Measurements from ENCODE around the gene NBAS.
"Not testable (repeated sequence)": the region's sequence is repeated elsewhere in the genome, so short reads cannot be mapped to it uniquely, and the experiment has no call there.

NBAS gene

GRCh38 chr2:15259356-15259756 lies 301.8 kb downstream of the NBAS start:
- H3K9me3 ChIP-seq (ENCODE audit: low read depth, low read length): no peaks in the 10 kb centered on the region
- TF ChIP-seq EZH2 (IDR thresholded peaks at IDR 0.05): no peak
- TF ChIP-seq POLR2AphosphoS5 (IDR thresholded peaks at IDR 0.05; ENCODE audit: borderline replicate concordance, low read depth, low read length): no peak
- no peak for TF ChIP-seq FOXP2 (optimal IDR thresholded peaks at IDR 0.05; ENCODE audit: control extremely low read depth, extremely low read length, insufficient read depth)
- no peak overlapping the region for H3K9ac ChIP-seq (ENCODE audit: insufficient read length)
- DNase-seq (ENCODE audit: low read depth, low spot score): no peak
- no peaks in the 10 kb centered on the region for H3K36me3 ChIP-seq (ENCODE audit: insufficient read depth, low read length)
- H3K4me3 ChIP-seq: no peak overlapping the region
- H3K27ac ChIP-seq: no peak overlapping the region

- H3K36me3 ChIP-seq (ENCODE audit: insufficient read depth, low read length); H3K4me3 ChIP-seq; H3K9me3 ChIP-seq (ENCODE audit: low read depth, low read length); H3K9ac ChIP-seq (ENCODE audit: insufficient read length); DNase-seq (ENCODE audit: low read depth, low spot score); H3K27ac ChIP-seq: not testable (repeated sequence)
Measured at GRCh38 chr2:15258385-15258784, 302.7 kb downstream of the NBAS start.

DNA sequence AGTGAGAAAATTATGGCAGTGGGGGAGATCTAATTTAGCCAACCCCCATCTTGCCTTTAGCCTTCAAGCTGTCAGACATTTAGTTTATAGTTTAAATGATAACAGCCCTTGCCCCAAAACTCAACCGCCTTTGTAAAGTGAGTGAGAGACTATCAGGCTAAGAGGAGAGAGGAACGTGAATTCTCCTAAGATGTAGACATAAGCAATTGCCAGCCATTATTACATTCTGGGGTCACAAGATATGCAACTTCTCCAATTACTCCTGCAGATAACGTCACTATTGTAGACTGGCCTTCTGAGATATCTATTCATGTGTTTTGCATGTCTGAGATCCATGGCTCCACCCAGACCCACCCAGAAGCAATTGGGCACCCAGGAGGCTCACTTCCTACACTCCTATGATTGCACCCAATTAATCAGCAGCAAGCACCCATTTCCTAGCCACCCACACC lies 307.3 kb downstream of the NBAS start:
- Histone ChIP-seq H3K27ac (no peak overlapping the region), H3K9ac (ENCODE audit: insufficient read length) (no peak overlapping the region), H3K36me3 (ENCODE audit: insufficient read depth, low read length) (no peaks in the 10 kb centered on the region), H3K4me3 (no peak overlapping the region), H3K9me3 (ENCODE audit: low read depth, low read length) (no peaks in the 10 kb centered on the region)
- no peak for DNase-seq (ENCODE audit: low read depth, low spot score)
- TF ChIP-seq POLR2AphosphoS5 (IDR thresholded peaks at IDR 0.05; ENCODE audit: borderline replicate concordance, low read depth, low read length) (no peak), FOXP2 (optimal IDR thresholded peaks at IDR 0.05; ENCODE audit: control extremely low read depth, extremely low read length, insufficient read depth) (no peak), EZH2 (IDR thresholded peaks at IDR 0.05) (no peak)

DNA sequence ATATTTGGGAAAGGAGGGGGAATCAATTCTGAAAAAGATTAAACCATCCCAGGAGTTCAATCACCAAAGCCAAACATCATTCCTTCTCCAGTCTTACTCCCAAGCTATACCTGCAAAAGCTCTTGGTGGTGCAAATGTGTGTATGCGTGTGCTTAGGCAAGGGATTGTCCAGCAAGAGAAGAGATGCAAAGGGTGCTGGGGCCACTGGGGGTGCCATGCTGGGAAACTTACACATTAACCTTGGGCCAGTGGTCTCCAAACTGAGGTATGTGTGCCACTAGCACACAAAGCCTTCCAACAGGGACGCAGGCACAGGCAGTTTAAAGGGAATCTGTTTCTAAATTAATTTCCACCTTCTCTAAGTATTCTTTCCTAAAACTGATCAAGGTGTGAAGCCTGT lies 307.9 kb downstream of the NBAS start:
- Histone ChIP-seq H3K9ac (ENCODE audit: insufficient read length) (no peak overlapping the region), H3K27ac (no peak overlapping the region), H3K9me3 (ENCODE audit: low read depth, low read length) (no peaks in the 10 kb centered on the region), H3K4me3 (no peak overlapping the region), H3K36me3 (ENCODE audit: insufficient read depth, low read length) (no peaks in the 10 kb centered on the region)
- no peak for DNase-seq (ENCODE audit: low read depth, low spot score)
- TF ChIP-seq POLR2AphosphoS5 (IDR thresholded peaks at IDR 0.05; ENCODE audit: borderline replicate concordance, low read depth, low read length): no peak
- no peak for TF ChIP-seq FOXP2 (optimal IDR thresholded peaks at IDR 0.05; ENCODE audit: control extremely low read depth, extremely low read length, insufficient read depth)
- no peak for TF ChIP-seq EZH2 (IDR thresholded peaks at IDR 0.05)

- no peak for TF ChIP-seq FOXP2 (optimal IDR thresholded peaks at IDR 0.05; ENCODE audit: control extremely low read depth, extremely low read length, insufficient read depth)
- Histone ChIP-seq H3K36me3 (ENCODE audit: insufficient read depth, low read length) (no peaks in the 10 kb centered on the region), H3K9me3 (ENCODE audit: low read depth, low read length) (no peaks in the 10 kb centered on the region), H3K27ac (no peak overlapping the region), H3K9ac (ENCODE audit: insufficient read length) (no peak overlapping the region), H3K4me3 (no peak overlapping the region)
- DNase-seq (ENCODE audit: low read depth, low spot score): no peak
Measured at GRCh38 chr2:15251753-15252152, 309.4 kb downstream of the NBAS start.

DNA sequence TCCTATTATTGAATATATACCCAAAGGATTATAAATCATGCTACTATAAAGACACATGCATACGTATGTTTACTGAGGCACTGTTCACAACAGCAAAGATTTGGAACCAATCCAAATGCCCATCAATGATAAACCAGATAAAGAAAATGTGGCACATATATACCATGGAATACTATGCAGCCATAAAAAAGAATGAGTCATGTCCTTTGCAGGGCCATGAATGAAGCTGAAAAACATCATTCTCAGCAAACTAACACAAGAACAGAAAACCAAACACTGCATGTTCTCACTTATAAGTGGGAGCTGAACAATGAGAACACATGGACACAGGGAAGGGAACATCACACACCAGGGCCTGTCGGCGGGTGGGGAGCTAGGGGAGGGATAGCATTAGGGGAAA lies 310.2 kb downstream of the NBAS start:
- H3K4me3 ChIP-seq; H3K9ac ChIP-seq (ENCODE audit: insufficient read length); DNase-seq (ENCODE audit: low read depth, low spot score); H3K9me3 ChIP-seq (ENCODE audit: low read depth, low read length); H3K36me3 ChIP-seq (ENCODE audit: insufficient read depth, low read length); H3K27ac ChIP-seq: not testable (repeated sequence)

GRCh38 chr2:15246870-15247269 lies 314.3 kb downstream of the NBAS start:
- TF ChIP-seq EZH2 (IDR thresholded peaks at IDR 0.05): no peak
- no peak for TF ChIP-seq FOXP2 (optimal IDR thresholded peaks at IDR 0.05; ENCODE audit: control extremely low read depth, extremely low read length, insufficient read depth)
- TF ChIP-seq POLR2AphosphoS5 (IDR thresholded peaks at IDR 0.05; ENCODE audit: borderline replicate concordance, low read depth, low read length): no peak
- Histone ChIP-seq H3K27ac (no peak overlapping the region), H3K9me3 (ENCODE audit: low read depth, low read length) (no peaks in the 10 kb centered on the region), H3K4me3 (no peak overlapping the region), H3K9ac (ENCODE audit: insufficient read length) (no peak overlapping the region), H3K36me3 (ENCODE audit: insufficient read depth, low read length) (no peaks in the 10 kb centered on the region)
- no peak for DNase-seq (ENCODE audit: low read depth, low spot score)

DNA sequence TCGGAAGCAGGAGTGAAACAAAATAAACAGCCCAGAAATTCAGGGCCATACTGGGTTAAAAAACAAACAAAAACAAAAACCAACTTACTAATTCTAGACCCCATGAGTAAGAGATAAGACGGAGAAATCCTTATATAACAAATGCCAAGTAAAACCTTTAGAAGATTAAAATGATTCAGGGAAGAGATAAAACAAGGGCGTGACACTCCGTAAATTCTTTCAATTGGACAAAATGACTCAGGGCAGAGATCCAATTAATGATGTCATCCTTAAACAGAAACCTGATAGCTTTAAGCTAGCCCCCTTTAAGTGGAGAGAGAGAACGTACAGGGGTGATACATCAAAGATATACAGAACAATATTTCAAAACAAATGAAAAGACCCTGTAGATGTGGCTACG lies 317.4 kb downstream of the NBAS start:
- H3K27ac ChIP-seq: no peak overlapping the region
- no peaks in the 10 kb centered on the region for H3K36me3 ChIP-seq (ENCODE audit: insufficient read depth, low read length)
- DNase-seq (ENCODE audit: low read depth, low spot score): no peak
- no peak overlapping the region for H3K4me3 ChIP-seq
- no peaks in the 10 kb centered on the region for H3K9me3 ChIP-seq (ENCODE audit: low read depth, low read length)
- TF ChIP-seq POLR2AphosphoS5 (IDR thresholded peaks at IDR 0.05; ENCODE audit: borderline replicate concordance, low read depth, low read length) (no peak), FOXP2 (optimal IDR thresholded peaks at IDR 0.05; ENCODE audit: control extremely low read depth, extremely low read length, insufficient read depth) (no peak), EZH2 (IDR thresholded peaks at IDR 0.05) (no peak)
- no peak overlapping the region for H3K9ac ChIP-seq (ENCODE audit: insufficient read length)

GRCh38 chr2:15242936-15243461 lies 318.1 kb downstream of the NBAS start:
- TF ChIP-seq FOXP2 (optimal IDR thresholded peaks at IDR 0.05; ENCODE audit: control extremely low read depth, extremely low read length, insufficient read depth) (no peak), EZH2 (IDR thresholded peaks at IDR 0.05) (no peak), POLR2AphosphoS5 (IDR thresholded peaks at IDR 0.05; ENCODE audit: borderline replicate concordance, low read depth, low read length) (no peak)
- Histone ChIP-seq H3K9me3 (ENCODE audit: low read depth, low read length) (no peaks in the 10 kb centered on the region), H3K27ac (no peak overlapping the region), H3K9ac (ENCODE audit: insufficient read length) (no peak overlapping the region), H3K4me3 (no peak overlapping the region), H3K36me3 (ENCODE audit: insufficient read depth, low read length) (no peaks in the 10 kb centered on the region)
- no peak for DNase-seq (ENCODE audit: low read depth, low spot score)

Measured in SK-N-MC (cell line).